GOT3 (cell line): Measurements from ENCODE around the gene CHRNA3.

Experiments
- DNase-seq: peaks from one replicate; lab custom pipeline; 2025; ENCODE audit warnings: mixed read lengths; lab: John Stamatoyannopoulos, UW

The CHRNA3 gene

GRCh38 chr15:78620527-78621421 is at the start of gene CHRNA3:
Gene CHRNA3, minus strand, starts transcription at chr15:78620996. Its CDS starts 202 bp downstream, at chr15:78620794.
- DNase-seq: no peak

GRCh38 chr15:78668987-78669386 is 48.2 kb upstream of the CHRNA3 start:
- no peak for DNase-seq

GRCh38 chr15:78667578-78668236 is 46.9 kb upstream of the CHRNA3 start:
- DNase-seq: no peak

- DNase-seq: no peak
Observed at GRCh38 chr15:78666010-78666409, 45.2 kb upstream of the CHRNA3 start.

GRCh38 chr15:78663703-78664102 is 42.9 kb upstream of the CHRNA3 start:
- DNase-seq: no peak

GRCh38 chr15:78662028-78662427 is 41.2 kb upstream of the CHRNA3 start:
- DNase-seq: no peak

GRCh38 chr15:78661001-78661400 is 40.2 kb upstream of the CHRNA3 start:
- no peak for DNase-seq

GRCh38 chr15:78660584-78660983 is 39.8 kb upstream of the CHRNA3 start:
- DNase-seq: no peak

GRCh38 chr15:78658823-78659222 is 38.0 kb upstream of the CHRNA3 start:
- no peak for DNase-seq

GRCh38 chr15:78654272-78654671 is 33.5 kb upstream of the CHRNA3 start:
- no peak for DNase-seq

- DNase-seq: no peak
Observed at GRCh38 chr15:78651930-78652615, 31.3 kb upstream of the CHRNA3 start.

GRCh38 chr15:78651007-78651406 is 30.2 kb upstream of the CHRNA3 start:
- no peak for DNase-seq

- no peak for DNase-seq
Observed at GRCh38 chr15:78650022-78650421, 29.2 kb upstream of the CHRNA3 start.

GRCh38 chr15:78645009-78645408 is 24.2 kb upstream of the CHRNA3 start:
- DNase-seq: no peak

- no peak for DNase-seq
Observed at GRCh38 chr15:78642331-78642730, 21.5 kb upstream of the CHRNA3 start.

GRCh38 chr15:78641749-78642275 is 21.0 kb upstream of the CHRNA3 start:
- no peak for DNase-seq

- no peak for DNase-seq
Observed at GRCh38 chr15:78641102-78641748, 20.4 kb upstream of the CHRNA3 start, which contains the start of gene CHRNB4. Gene CHRNB4, minus strand, starts transcription at chr15:78641210. Its CDS starts 77 bp downstream, at chr15:78641133.

- no peak for DNase-seq
Observed at GRCh38 chr15:78640527-78641101, 19.8 kb upstream of the CHRNA3 start.

- DNase-seq: no peak
Observed at GRCh38 chr15:78638658-78639314, 18.0 kb upstream of the CHRNA3 start.

GRCh38 chr15:78637776-78638435 is 17.1 kb upstream of the CHRNA3 start:
- no peak for DNase-seq
